GM19043 (cell line): ENCODE results near the gene CNTNAP1.
A peak's percentile ranks its signal among the peaks of the same experiment; 100 is the strongest.
"Not testable (repeated sequence)": the region's sequence is repeated elsewhere in the genome, so short reads cannot be mapped to it uniquely, and the experiment has no call there.

Source experiments
- ATAC-seq: cut with Tn5 transposase; IDR thresholded peaks from one replicate; pipeline ENCODE4 v1.9.1; 2021; ENCODE audit warnings: low read depth; ENCODE audit not compliant: unreplicated experiment

Gene CNTNAP1

GRCh38 chr17:42709561-42709960 lies 27.2 kb downstream of the CNTNAP1 start:
- ATAC-seq, result no peak

- no peak for ATAC-seq
Observed at GRCh38 chr17:42720996-42721583, 38.8 kb downstream of the CNTNAP1 start.

GRCh38 chr17:42723636-42724035 lies 41.3 kb downstream of the CNTNAP1 start:
- no peak for ATAC-seq

GRCh38 chr17:42725143-42725542 lies 42.8 kb downstream of the CNTNAP1 start:
- ATAC-seq, result no peak

GRCh38 chr17:42740699-42741098 lies 58.4 kb downstream of the CNTNAP1 start:
- ATAC-seq, result no peak

GRCh38 chr17:42742916-42743315 lies 60.6 kb downstream of the CNTNAP1 start:
- ATAC-seq, result not testable (repeated sequence)

- ATAC-seq, result no peak
Observed at GRCh38 chr17:42743595-42744282, 61.4 kb downstream of the CNTNAP1 start.

GRCh38 chr17:42744283-42744805 lies 62.0 kb downstream of the CNTNAP1 start:
- ATAC-seq, result peak; percentile 60

GRCh38 chr17:42744806-42745617 lies 62.7 kb downstream of the CNTNAP1 start, which contains the start of gene EZH1:
Gene EZH1 (minus strand): TSS chr17:42745040. CDS start chr17:42728941, 16,099 bp downstream.
- ATAC-seq, result peak; percentile 64

- no peak for ATAC-seq
Observed at GRCh38 chr17:42748202-42748907, 66.0 kb downstream of the CNTNAP1 start.

GRCh38 chr17:42748908-42749798 lies 66.8 kb downstream of the CNTNAP1 start:
- no peak for ATAC-seq
